Neuronal stem cell (in vitro differentiated cells): Measurements from ENCODE around the gene GPRIN3.

ENCODE experiments used
- DNase-seq: peaks from one replicate; pipeline ENCODE4 v3.0.0-alpha.2; 2013; ENCODE audit warnings: low spot score
- H2AFZ ChIP-seq: one replicate; pipeline ENCODE4 v1.6.1; 2013; ENCODE audit warnings: mild to moderate bottlenecking, low read length, inconsistent platforms
- H2AK5ac ChIP-seq: 2 replicates; pipeline ENCODE4 v1.6.1; 2013; ENCODE audit warnings: low read depth, mild to moderate bottlenecking, inconsistent platforms, low read length, moderate library complexity, mixed read lengths
- H2BK120ac ChIP-seq: 2 replicates; pipeline ENCODE4 v1.6.1; 2013; ENCODE audit warnings: low read depth, mild to moderate bottlenecking, inconsistent platforms, low read length, moderate library complexity, mixed read lengths
- H2BK12ac ChIP-seq: one replicate; pipeline ENCODE4 v1.6.1; 2013; ENCODE audit warnings: low read length, inconsistent platforms
- H2BK15ac ChIP-seq: 2 replicates; pipeline ENCODE4 v1.6.1; 2013; ENCODE audit warnings: mild to moderate bottlenecking, low read length, inconsistent platforms, mixed read lengths
- H2BK5ac ChIP-seq: one replicate; pipeline ENCODE4 v1.6.1; 2013; ENCODE audit warnings: inconsistent platforms, mild to moderate bottlenecking, low read length, moderate library complexity
- H3K14ac ChIP-seq: one replicate; pipeline ENCODE4 v1.6.1; 2013; ENCODE audit warnings: low read length, inconsistent platforms
- H3K18ac ChIP-seq: 2 replicates; pipeline ENCODE4 v1.6.1; 2013; ENCODE audit warnings: low read length, inconsistent platforms
- H3K23ac ChIP-seq: 2 replicates; pipeline ENCODE4 v1.6.1; 2013; ENCODE audit warnings: low read depth, mild to moderate bottlenecking, mixed read lengths, low read length, inconsistent platforms; ENCODE audit not compliant: poor library complexity
- H3K27ac ChIP-seq: replicated peaks from 3 replicates; pipeline ENCODE4 v1.5.1; 2013; ENCODE audit warnings: low read length, inconsistent platforms
- H3K27me3 ChIP-seq, 3 experiments: 2 replicates each; pipeline ENCODE4 v1.6.1; 2013; ENCODE audit warnings: low read length in 3 of 3, mild to moderate bottlenecking in 2 of 3, inconsistent platforms in 1 of 3, low read depth in 1 of 3, mixed read lengths in 1 of 3, moderate library complexity in 1 of 3; ENCODE audit not compliant: control insufficient read depth in 3 of 3, insufficient read depth in 3 of 3
- H3K36me3 ChIP-seq, 2 donors: replicated peaks in 1 of 2; 2 replicates each; pipeline ENCODE4 v1.6.1; 2013; ENCODE audit warnings: low read length in 2 of 2; ENCODE audit not compliant: control insufficient read depth in 2 of 2, insufficient read depth in 2 of 2
- H3K4ac ChIP-seq: 2 replicates; pipeline ENCODE4 v1.6.1; 2013; ENCODE audit warnings: inconsistent platforms, mild to moderate bottlenecking, low read length, moderate library complexity
- H3K4me1 ChIP-seq, 2 donors: 1 replicate in 1 of 2; 2 replicates in 1 of 2; pipeline ENCODE4 v1.6.1; 2013; ENCODE audit warnings: low read length in 2 of 2, low read depth in 1 of 2; ENCODE audit not compliant: control insufficient read depth in 2 of 2, insufficient read depth in 1 of 2
- H3K4me2 ChIP-seq: one replicate; pipeline ENCODE4 v1.6.1; 2013; ENCODE audit warnings: mild to moderate bottlenecking, low read length, inconsistent platforms; ENCODE audit not compliant: insufficient read depth, poor library complexity, severe bottlenecking
- H3K4me3 ChIP-seq, 2 donors: 2 replicates each; pipeline ENCODE4 v1.5.1; 2013; ENCODE audit warnings: low read length in 2 of 2, mild to moderate bottlenecking in 2 of 2, inconsistent platforms in 1 of 2, moderate library complexity in 1 of 2
- H3K79me1 ChIP-seq: one replicate; pipeline ENCODE4 v1.6.1; 2013; ENCODE audit warnings: low read depth, mild to moderate bottlenecking, inconsistent platforms, low read length, moderate library complexity
- H3K9ac ChIP-seq: one replicate; pipeline ENCODE4 v1.6.1; 2013; ENCODE audit warnings: mild to moderate bottlenecking, low read depth, low read length, inconsistent platforms; ENCODE audit not compliant: poor library complexity
- H3K9me3 ChIP-seq, 2 donors: replicated peaks in 1 of 2; 2 replicates each; pipeline versions ENCODE3 to v1.6.1; 2013; ENCODE audit warnings: low read length in 2 of 2, mild to moderate bottlenecking in 2 of 2, inconsistent platforms in 1 of 2, low read depth in 1 of 2, mixed read lengths in 1 of 2, moderate library complexity in 1 of 2; ENCODE audit not compliant: control insufficient read depth in 2 of 2, insufficient read depth in 1 of 2
- H4K8ac ChIP-seq: one replicate; pipeline ENCODE4 v1.6.1; 2013; ENCODE audit warnings: low read depth, mild to moderate bottlenecking, inconsistent platforms, low read length, moderate library complexity
- H4K91ac ChIP-seq: one replicate; pipeline ENCODE4 v1.6.1; 2013; ENCODE audit warnings: low read length, low read depth, mild to moderate bottlenecking, inconsistent platforms; ENCODE audit not compliant: poor library complexity
- WGBS, 2 donors: extraction: QIAGEN DNeasy Blood & Tissue Kit; methylation state at CpG; one replicate each; pipeline ENCODE4 v1.1.7; 2013; ENCODE audit warnings: missing lambda C conversion rate in 2 of 2, mixed read lengths in 1 of 2; ENCODE audit not compliant: insufficient read length in 2 of 2, insufficient replicate concordance in 1 of 2; ENCODE audit errors: extremely low coverage in 2 of 2; 5-methylcytosine and 5-hydroxymethylcytosine counted together

The GPRIN3 gene

GRCh38 chr4:89352541-89352940 lies 44.9 kb upstream of the GPRIN3 start:
- H2AK5ac ChIP-seq, result no peak overlapping the region
- H3K9ac ChIP-seq, result no peak overlapping the region
- H4K8ac ChIP-seq, result no peak overlapping the region
- H3K4me1 ChIP-seq, result no peaks in the 10 kb centered on the region
- H2AFZ ChIP-seq, result no peak overlapping the region
- H3K27me3 ChIP-seq, result no peaks in the 10 kb centered on the region
- no peak overlapping the region for H2BK5ac ChIP-seq
- peaks cover 0 to 3% of the 10 kb centered on the region in 2 donors for H3K9me3 ChIP-seq
- H2BK15ac ChIP-seq, result no peak overlapping the region
- no peak overlapping the region for H4K91ac ChIP-seq
- H3K23ac ChIP-seq, result no peak overlapping the region
- H3K4me3 ChIP-seq, result no peak overlapping the region
- no peak overlapping the region for H3K14ac ChIP-seq
- WGBS, 2 donors, result no CpG with 5 or more reads among the region's 1 CpG
- no peak overlapping the region for H3K4ac ChIP-seq
- DNase-seq, result no peak
- no peaks in the 10 kb centered on the region for H3K79me1 ChIP-seq
- no peak overlapping the region for H2BK12ac ChIP-seq
- no peak overlapping the region for H3K27ac ChIP-seq
- no peak overlapping the region for H2BK120ac ChIP-seq
- no peak overlapping the region for H3K18ac ChIP-seq
- H3K4me2 ChIP-seq, result no peak overlapping the region
- peaks cover 0 to 2% of the 10 kb centered on the region in 2 donors for H3K36me3 ChIP-seq

GRCh38 chr4:89351201-89351600 lies 43.6 kb upstream of the GPRIN3 start:
- peaks cover 0 to 2% of the 10 kb centered on the region in 2 donors for H3K36me3 ChIP-seq
- peaks cover 0 to 3% of the 10 kb centered on the region in 2 donors for H3K9me3 ChIP-seq
- no peak overlapping the region for H4K91ac ChIP-seq
- H3K79me1 ChIP-seq, result no peaks in the 10 kb centered on the region
- no peak overlapping the region for H2BK120ac ChIP-seq
- no peak overlapping the region for H3K4ac ChIP-seq
- H2BK5ac ChIP-seq, result no peak overlapping the region
- H3K9ac ChIP-seq, result no peak overlapping the region
- no peak overlapping the region for H2BK15ac ChIP-seq
- H3K14ac ChIP-seq, result no peak overlapping the region
- H3K4me2 ChIP-seq, result no peak overlapping the region
- no CpG with 5 or more reads among the region's 2 CpGs for WGBS, 2 donors
- no peaks in the 10 kb centered on the region for H3K27me3 ChIP-seq
- no peak overlapping the region for H3K27ac ChIP-seq
- no peak overlapping the region for H4K8ac ChIP-seq
- H2AFZ ChIP-seq, result no peak overlapping the region
- H2AK5ac ChIP-seq, result no peak overlapping the region
- H3K4me3 ChIP-seq, result no peak overlapping the region
- DNase-seq, result no peak
- H3K23ac ChIP-seq, result no peak overlapping the region
- no peaks in the 10 kb centered on the region for H3K4me1 ChIP-seq
- H3K18ac ChIP-seq, result no peak overlapping the region
- no peak overlapping the region for H2BK12ac ChIP-seq

GRCh38 chr4:89347363-89348025 lies 39.9 kb upstream of the GPRIN3 start:
- H2BK120ac ChIP-seq, result no peak overlapping the region
- H3K18ac ChIP-seq, result no peak overlapping the region
- H3K36me3 ChIP-seq, result peaks cover 0 to 2% of the 10 kb centered on the region in 2 donors
- DNase-seq, result no peak
- no peak overlapping the region for H3K4me3 ChIP-seq
- H2BK15ac ChIP-seq, result no peak overlapping the region
- H3K27ac ChIP-seq, result no peak overlapping the region
- no peaks in the 10 kb centered on the region for H3K4me1 ChIP-seq
- no peak overlapping the region for H3K14ac ChIP-seq
- H2BK12ac ChIP-seq, result no peak overlapping the region
- no peak overlapping the region for H3K9ac ChIP-seq
- H4K8ac ChIP-seq, result no peak overlapping the region
- H3K4ac ChIP-seq, result no peak overlapping the region
- H2AFZ ChIP-seq, result no peak overlapping the region
- H3K4me2 ChIP-seq, result no peak overlapping the region
- H4K91ac ChIP-seq, result no peak overlapping the region
- H2BK5ac ChIP-seq, result no peak overlapping the region
- WGBS, 2 donors, result no CpG with 5 or more reads among the region's 2 CpGs
- no peak overlapping the region for H3K23ac ChIP-seq
- no peaks in the 10 kb centered on the region for H3K79me1 ChIP-seq
- no peak overlapping the region for H2AK5ac ChIP-seq
- H3K9me3 ChIP-seq, result peaks cover 0 to 4% of the 10 kb centered on the region in 2 donors
- H3K27me3 ChIP-seq, result no peaks in the 10 kb centered on the region

GRCh38 chr4:89344571-89344970 lies 37.0 kb upstream of the GPRIN3 start:
- Histone ChIP-seq H3K9me3 (peaks cover 0 to 4% of the 10 kb centered on the region in 2 donors), H3K79me1 (no peaks in the 10 kb centered on the region), H3K4me3 (no peak overlapping the region), H3K4me2 (no peak overlapping the region), H2AK5ac (no peak overlapping the region), H2BK120ac (no peak overlapping the region), H3K27ac (no peak overlapping the region), H3K4me1 (no peaks in the 10 kb centered on the region), H3K14ac (no peak overlapping the region), H3K18ac (no peak overlapping the region), H2BK5ac (no peak overlapping the region), H4K8ac (no peak overlapping the region), H2AFZ (no peak overlapping the region), H3K23ac (no peak overlapping the region), H2BK15ac (no peak overlapping the region), H3K4ac (no peak overlapping the region), H3K9ac (no peak overlapping the region), H3K36me3 (peaks cover 0 to 2% of the 10 kb centered on the region in 2 donors), H4K91ac (no peak overlapping the region), H2BK12ac (no peak overlapping the region), H3K27me3 (no peaks in the 10 kb centered on the region)
- no peak for DNase-seq
- WGBS, 2 donors, result no CpG with 5 or more reads among the region's 3 CpGs
